Ishikawa (cell line): Measurements from ENCODE around the gene OSBPL1A.

ENCODE experiments used
- CEBPB ChIP-seq: IDR thresholded peaks from 2 replicates; pipeline ENCODE4 v1.6.1; 2012
- CREB1 ChIP-seq: IDR thresholded peaks from 2 replicates; pipeline ENCODE4 v1.6.1; 2012; ENCODE audit warnings: low read depth
- EGR1 ChIP-seq: IDR thresholded peaks from 2 replicates; pipeline ENCODE4 v1.6.1; 2012
- EP300 ChIP-seq: IDR thresholded peaks from 2 replicates; pipeline ENCODE4 v1.6.1; 2012; ENCODE audit warnings: borderline replicate concordance
- FOXM1 ChIP-seq: IDR thresholded peaks from 2 replicates; pipeline ENCODE4 v1.6.1; 2012; ENCODE audit warnings: low read depth, borderline replicate concordance
- MAX ChIP-seq: IDR thresholded peaks from 2 replicates; pipeline ENCODE4 v1.6.1; 2012
- NFIC ChIP-seq: IDR thresholded peaks from 2 replicates; pipeline ENCODE4 v1.6.1; 2012
- RAD21 ChIP-seq: IDR thresholded peaks from 2 replicates; pipeline ENCODE4 v1.6.1; 2012; ENCODE audit warnings: low read depth
- REST ChIP-seq: IDR thresholded peaks from 2 replicates; pipeline ENCODE4 v1.6.1; 2012; ENCODE audit warnings: low read depth, mild to moderate bottlenecking
- TAF1 ChIP-seq: IDR thresholded peaks from 2 replicates; pipeline ENCODE4 v1.6.1; 2012; ENCODE audit warnings: low read depth, mild to moderate bottlenecking
- TCF12 ChIP-seq: IDR thresholded peaks from 2 replicates; pipeline ENCODE4 v1.6.1; 2012; ENCODE audit warnings: low read depth
- TEAD4 ChIP-seq: IDR thresholded peaks from 2 replicates; pipeline ENCODE4 v1.6.1; 2012
- USF1 ChIP-seq: IDR thresholded peaks from 2 replicates; pipeline ENCODE4 v1.6.1; 2012
- YY1 ChIP-seq: IDR thresholded peaks from 2 replicates; pipeline ENCODE4 v1.6.1; 2012; ENCODE audit warnings: low read depth
- ZBTB7A ChIP-seq: IDR thresholded peaks from 2 replicates; pipeline ENCODE4 v1.6.1; 2012; ENCODE audit warnings: low read depth

OSBPL1A gene

GRCh38 chr18:24220318-24220688, 177.3 kb downstream of the OSBPL1A start:
- no peak for TF ChIP-seq ZBTB7A
- TF ChIP-seq MAX = no peak
- no peak for TF ChIP-seq EGR1
- TF ChIP-seq TEAD4 = no peak
- TF ChIP-seq RAD21 = no peak
- TF ChIP-seq CEBPB = no peak
- TF ChIP-seq TCF12 = no peak
- no peak for TF ChIP-seq REST
- TF ChIP-seq EP300 = no peak
- no peak for TF ChIP-seq YY1
- TF ChIP-seq CREB1 = no peak
- no peak for TF ChIP-seq NFIC
- no peak for TF ChIP-seq USF1
- no peak for TF ChIP-seq FOXM1
- TF ChIP-seq TAF1 = no peak

GRCh38 chr18:24219561-24220317, 177.9 kb downstream of the OSBPL1A start:
- TF ChIP-seq TCF12 (no peak), NFIC (no peak), YY1 (no peak), USF1 (no peak), CEBPB (no peak), CREB1 (no peak), TAF1 (no peak), REST (no peak), ZBTB7A (no peak), EGR1 (no peak), EP300 (no peak), TEAD4 (no peak), FOXM1 (no peak), RAD21 (no peak), MAX (no peak)

- TF ChIP-seq CREB1 (no peak), MAX (no peak), NFIC (no peak), ZBTB7A (no peak), TEAD4 (no peak), EGR1 (no peak), CEBPB (no peak), TCF12 (no peak), EP300 (no peak), YY1 (no peak), REST (no peak), RAD21 (no peak), USF1 (no peak), TAF1 (no peak), FOXM1 (no peak)
These were observed 182.7 kb downstream of the OSBPL1A start for GRCh38 chr18:24214913-24215312.

GRCh38 chr18:24214144-24214543, 183.5 kb downstream of the OSBPL1A start:
- TF ChIP-seq NFIC (no peak), EP300 (no peak), REST (no peak), EGR1 (no peak), TAF1 (no peak), MAX (no peak), FOXM1 (no peak), RAD21 (no peak), TEAD4 (no peak), ZBTB7A (no peak), YY1 (no peak), TCF12 (no peak), CEBPB (no peak), USF1 (no peak), CREB1 (no peak)
